ENCODE data around the gene AK5.

DNA sequence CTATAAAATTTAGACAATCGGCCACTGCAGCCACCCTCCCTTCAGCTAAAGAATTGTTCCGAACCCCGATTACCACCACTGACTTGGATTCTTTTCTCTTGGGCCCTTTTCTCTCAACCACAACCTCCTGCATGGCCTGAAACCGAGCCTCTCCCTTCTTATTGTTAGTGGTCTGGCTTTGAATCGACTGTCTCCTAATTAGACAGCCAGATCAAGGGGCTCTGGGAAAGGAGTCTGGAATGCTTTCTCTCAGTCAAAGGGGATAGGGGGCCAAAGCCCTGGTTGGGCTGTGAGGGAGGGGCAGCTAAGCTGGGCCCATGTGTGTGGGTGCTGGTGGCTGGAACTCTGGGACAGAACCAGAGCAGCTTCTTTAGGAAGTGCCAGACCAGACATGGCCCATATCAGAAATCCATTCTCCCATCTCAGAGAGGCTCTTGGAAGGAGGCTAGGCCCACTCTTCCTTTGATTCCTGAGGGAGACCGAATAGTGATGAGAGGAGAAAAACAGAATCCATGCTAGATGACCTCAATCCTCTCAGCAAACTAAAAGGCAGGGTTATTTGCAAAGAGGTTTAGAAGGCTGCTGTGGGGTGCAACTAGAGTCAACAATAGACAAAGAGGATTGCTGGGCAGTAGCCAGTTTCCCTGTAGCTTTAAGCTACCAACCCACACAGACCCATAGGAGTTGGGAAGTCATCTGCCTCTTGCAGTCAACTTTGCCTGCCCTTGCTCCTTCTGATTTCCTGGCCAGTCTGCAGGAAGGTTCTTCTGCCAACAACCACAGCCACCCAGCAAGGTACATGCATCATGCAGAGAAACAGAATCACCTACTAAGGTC, 117.6 kb downstream of the AK5 start:
- TF ChIP-seq, protein P1, sequence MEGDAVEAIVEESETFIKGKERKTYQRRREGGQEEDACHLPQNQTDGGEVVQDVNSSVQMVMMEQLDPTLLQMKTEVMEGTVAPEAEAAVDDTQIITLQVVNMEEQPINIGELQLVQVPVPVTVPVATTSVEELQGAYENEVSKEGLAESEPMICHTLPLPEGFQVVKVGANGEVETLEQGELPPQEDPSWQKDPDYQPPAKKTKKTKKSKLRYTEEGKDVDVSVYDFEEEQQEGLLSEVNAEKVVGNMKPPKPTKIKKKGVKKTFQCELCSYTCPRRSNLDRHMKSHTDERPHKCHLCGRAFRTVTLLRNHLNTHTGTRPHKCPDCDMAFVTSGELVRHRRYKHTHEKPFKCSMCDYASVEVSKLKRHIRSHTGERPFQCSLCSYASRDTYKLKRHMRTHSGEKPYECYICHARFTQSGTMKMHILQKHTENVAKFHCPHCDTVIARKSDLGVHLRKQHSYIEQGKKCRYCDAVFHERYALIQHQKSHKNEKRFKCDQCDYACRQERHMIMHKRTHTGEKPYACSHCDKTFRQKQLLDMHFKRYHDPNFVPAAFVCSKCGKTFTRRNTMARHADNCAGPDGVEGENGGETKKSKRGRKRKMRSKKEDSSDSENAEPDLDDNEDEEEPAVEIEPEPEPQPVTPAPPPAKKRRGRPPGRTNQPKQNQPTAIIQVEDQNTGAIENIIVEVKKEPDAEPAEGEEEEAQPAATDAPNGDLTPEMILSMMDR (IDR thresholded peaks at IDR 0.05) = no peak
- TF ChIP-seq POLR2A (IDR thresholded peaks at IDR 0.05) (no peak), EP300 (IDR thresholded peaks at IDR 0.05) (no peak)

All from tibial nerve (tissue), 4 donors.